ENCODE results near the gene DRAM2.

- TF ChIP-seq POLR2A (IDR thresholded peaks at IDR 0.05), result no peak
- TF ChIP-seq CTCF (IDR thresholded peaks at IDR 0.05), result no peak
These were observed 42.4 kb downstream of the DRAM2 start for GRCh38 chr1:111097356-111098099.
